ENCODE measurements around the gene NDUFA6.
A peak's percentile ranks its signal among the peaks of the same experiment; 100 is the strongest.
"Not testable (repeated sequence)": the region's sequence is repeated elsewhere in the genome, so short reads cannot be mapped to it uniquely, and the experiment has no call there.

The NDUFA6 gene

GRCh38 chr22:42112793-42113192 lies 22.2 kb upstream of the NDUFA6 start:
- peak; percentile 28 for DNase-seq (ENCODE audit: low spot score)

- DNase-seq (ENCODE audit: low spot score) = no peak
These were observed 21.2 kb upstream of the NDUFA6 start for GRCh38 chr22:42111798-42112197.

GRCh38 chr22:42108848-42109247 lies 18.3 kb upstream of the NDUFA6 start:
- DNase-seq (ENCODE audit: low spot score) = no peak

GRCh38 chr22:42104332-42104860 lies 13.8 kb upstream of the NDUFA6 start:
- not testable (repeated sequence) for DNase-seq (ENCODE audit: low spot score)

GRCh38 chr22:42101199-42101598 lies 10.6 kb upstream of the NDUFA6 start:
- DNase-seq (ENCODE audit: low spot score) = no peak

GRCh38 chr22:42091455-42091782 lies 847 bp upstream of the NDUFA6 start:
- DNase-seq (ENCODE audit: low spot score) = no peak

- peak; percentile 24 for DNase-seq (ENCODE audit: low spot score)
These were observed 4.5 kb downstream of the NDUFA6 start for GRCh38 chr22:42086051-42086450.

- no peak for DNase-seq (ENCODE audit: low spot score)
These were observed 5.7 kb downstream of the NDUFA6 start for GRCh38 chr22:42084874-42085273.

GRCh38 chr22:42083119-42083518 lies 7.5 kb downstream of the NDUFA6 start:
- DNase-seq (ENCODE audit: low spot score) = no peak

- peak; percentile 69 for DNase-seq (ENCODE audit: low spot score)
These were observed 10.3 kb downstream of the NDUFA6 start for GRCh38 chr22:42080287-42080686.

GRCh38 chr22:42079319-42080251 lies 11.0 kb downstream of the NDUFA6 start, which contains the start of gene SMDT1:
SMDT1 (plus strand) TSS chr22:42079700; CDS start chr22:42079769, 69 bp downstream.
- peak; percentile 99 for DNase-seq (ENCODE audit: low spot score)

GRCh38 chr22:42078469-42079318 lies 11.9 kb downstream of the NDUFA6 start:
- DNase-seq (ENCODE audit: low spot score) = peak; percentile 42

- peak; percentile 42 for DNase-seq (ENCODE audit: low spot score)
These were observed 13.0 kb downstream of the NDUFA6 start for GRCh38 chr22:42077486-42078125.

- no peak for DNase-seq (ENCODE audit: low spot score)
These were observed 13.6 kb downstream of the NDUFA6 start for GRCh38 chr22:42076764-42077485.

GRCh38 chr22:42074846-42075676 lies 15.5 kb downstream of the NDUFA6 start:
- no peak for DNase-seq (ENCODE audit: low spot score)

GRCh38 chr22:42074132-42074811 lies 16.3 kb downstream of the NDUFA6 start, which contains the start of gene PHETA2:
PHETA2 (plus strand) TSS chr22:42074248; CDS start chr22:42077294, 3,046 bp downstream.
- no peak for DNase-seq (ENCODE audit: low spot score)

GRCh38 chr22:42073621-42074041 lies 16.9 kb downstream of the NDUFA6 start:
- DNase-seq (ENCODE audit: low spot score) = no peak

GRCh38 chr22:42072606-42073330 lies 17.8 kb downstream of the NDUFA6 start:
- peak; percentile 40 for DNase-seq (ENCODE audit: low spot score)

- DNase-seq (ENCODE audit: low spot score) = not testable (repeated sequence)
These were observed 19.1 kb downstream of the NDUFA6 start for GRCh38 chr22:42071508-42071907.

Measured in cerebellar cortex (tissue), 1 donor.